Endothelial cell (in vitro differentiated cells): ENCODE measurements around the gene ARMH4. TPM values are rescaled to one million over a fixed set of nuclear protein-coding genes. Genes with fewer than 3 reads are reported as not detected.

Experiments used
- DNase-seq: peaks from one replicate; pipeline ENCODE4 v3.0.0; 2021; ENCODE audit warnings: low spot score
- H3K27ac Mint-ChIP-seq: one replicate; pipeline ENCODE4 v1.8.0; 2021; ENCODE audit warnings: mixed read lengths, inconsistent platforms; ENCODE audit not compliant: unreplicated experiment
- H3K27me3 Mint-ChIP-seq: one replicate; pipeline ENCODE4 v1.8.0; 2021; ENCODE audit warnings: mild to moderate bottlenecking, moderate library complexity, mixed read lengths, inconsistent platforms; ENCODE audit not compliant: unreplicated experiment
- H3K36me3 Mint-ChIP-seq: one replicate; pipeline ENCODE4 v1.8.0; 2021; ENCODE audit warnings: mild to moderate bottlenecking, low read depth, mixed read lengths, inconsistent platforms; ENCODE audit not compliant: unreplicated experiment
- H3K4me1 Mint-ChIP-seq: one replicate; pipeline ENCODE4 v1.8.0; 2021; ENCODE audit warnings: mild to moderate bottlenecking, mixed read lengths, inconsistent platforms; ENCODE audit not compliant: unreplicated experiment
- H3K4me3 Mint-ChIP-seq: one replicate; pipeline ENCODE4 v1.8.0; 2021; ENCODE audit warnings: mild to moderate bottlenecking, mixed read lengths, inconsistent platforms; ENCODE audit not compliant: unreplicated experiment
- H3K9me3 Mint-ChIP-seq: one replicate; pipeline ENCODE4 v1.8.0; 2021; ENCODE audit warnings: mixed read lengths, inconsistent platforms; ENCODE audit not compliant: unreplicated experiment
- long read RNA-seq: library from polyadenylated mRNA; unstranded; transcript quantifications from one replicate; pipeline ENCODE4 v2.0.0, GENCODE V29; 2020; ENCODE audit not compliant: unreplicated experiment
- total RNA-seq: library from RNA; stranded (reverse); fragmentation: NEBNext Ultra II Directional; extraction: Animal tissue kit (Norgen Biotek cat#: 25700); gene quantifications from one replicate; pipeline ENCODE4 v1.2.1, GENCODE V29; 2021; ENCODE audit not compliant: unreplicated experiment
- TF ChIP-seq, protein P1 (sequence below): fragments of 200-600 bp; sonication (generic); IDR thresholded peaks from one replicate; pipeline ENCODE4 v1.5.0; 2021; ENCODE audit warnings: antibody characterized with exemption; ENCODE audit not compliant: unreplicated experiment

The ARMH4 gene
- 10.5 TPM for total RNA-seq
- long read RNA-seq, partial matches to known transcripts: 5 of 6 reads
- long read RNA-seq, other reads (novel, unspliced or antisense): 0 of 6 reads

- DNase-seq: peak; percentile 75
- TF ChIP-seq, protein P1, sequence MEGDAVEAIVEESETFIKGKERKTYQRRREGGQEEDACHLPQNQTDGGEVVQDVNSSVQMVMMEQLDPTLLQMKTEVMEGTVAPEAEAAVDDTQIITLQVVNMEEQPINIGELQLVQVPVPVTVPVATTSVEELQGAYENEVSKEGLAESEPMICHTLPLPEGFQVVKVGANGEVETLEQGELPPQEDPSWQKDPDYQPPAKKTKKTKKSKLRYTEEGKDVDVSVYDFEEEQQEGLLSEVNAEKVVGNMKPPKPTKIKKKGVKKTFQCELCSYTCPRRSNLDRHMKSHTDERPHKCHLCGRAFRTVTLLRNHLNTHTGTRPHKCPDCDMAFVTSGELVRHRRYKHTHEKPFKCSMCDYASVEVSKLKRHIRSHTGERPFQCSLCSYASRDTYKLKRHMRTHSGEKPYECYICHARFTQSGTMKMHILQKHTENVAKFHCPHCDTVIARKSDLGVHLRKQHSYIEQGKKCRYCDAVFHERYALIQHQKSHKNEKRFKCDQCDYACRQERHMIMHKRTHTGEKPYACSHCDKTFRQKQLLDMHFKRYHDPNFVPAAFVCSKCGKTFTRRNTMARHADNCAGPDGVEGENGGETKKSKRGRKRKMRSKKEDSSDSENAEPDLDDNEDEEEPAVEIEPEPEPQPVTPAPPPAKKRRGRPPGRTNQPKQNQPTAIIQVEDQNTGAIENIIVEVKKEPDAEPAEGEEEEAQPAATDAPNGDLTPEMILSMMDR: no peak
- peaks cover 10% of the 10 kb centered on the region for H3K4me1 Mint-ChIP-seq
- peaks cover 3% of the 10 kb centered on the region for H3K27me3 Mint-ChIP-seq
- H3K27ac Mint-ChIP-seq: no peak within 1 kb of the TSS
- H3K9me3 Mint-ChIP-seq: no peaks in the 10 kb centered on the region
- no peaks in the 10 kb centered on the region for H3K36me3 Mint-ChIP-seq
- peak within 1 kb of the TSS; percentile 90 for H3K4me3 Mint-ChIP-seq
Measured at GRCh38 chr14:58152014-58152857, at the start of gene ARMH4. TSS of gene ARMH4 (minus strand) at chr14:58152213. CDS start at chr14:58139358, 12,855 bp downstream.

DNA sequence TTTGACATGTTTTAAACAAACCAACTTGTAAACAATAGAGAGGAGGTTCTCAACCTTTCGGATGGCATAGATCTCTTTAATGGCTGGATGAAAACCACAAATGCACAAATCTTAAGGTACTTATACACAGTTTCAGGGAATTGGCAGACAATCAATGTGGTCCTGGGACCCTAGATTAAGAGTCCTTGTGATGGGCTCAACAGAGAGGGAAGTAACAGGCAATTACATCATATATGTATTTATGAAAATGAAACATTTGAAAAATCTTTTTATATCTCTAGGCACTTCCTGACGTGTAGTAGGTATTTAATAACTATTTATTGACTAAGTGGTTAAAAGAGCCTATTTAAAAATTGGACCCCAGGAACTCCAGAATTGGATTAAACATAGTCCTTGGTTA, 48.8 kb upstream of the ARMH4 start:
- Mint-ChIP-seq H3K27ac (peak overlapping the region; percentile 80), H3K27me3 (peaks cover 4% of the 10 kb centered on the region), H3K36me3 (peaks cover 3% of the 10 kb centered on the region), H3K4me1 (peaks cover 12% of the 10 kb centered on the region), H3K4me3 (peak overlapping the region; percentile 94), H3K9me3 (no peaks in the 10 kb centered on the region)
- TF ChIP-seq, protein P1: no peak
- DNase-seq: no peak

DNA sequence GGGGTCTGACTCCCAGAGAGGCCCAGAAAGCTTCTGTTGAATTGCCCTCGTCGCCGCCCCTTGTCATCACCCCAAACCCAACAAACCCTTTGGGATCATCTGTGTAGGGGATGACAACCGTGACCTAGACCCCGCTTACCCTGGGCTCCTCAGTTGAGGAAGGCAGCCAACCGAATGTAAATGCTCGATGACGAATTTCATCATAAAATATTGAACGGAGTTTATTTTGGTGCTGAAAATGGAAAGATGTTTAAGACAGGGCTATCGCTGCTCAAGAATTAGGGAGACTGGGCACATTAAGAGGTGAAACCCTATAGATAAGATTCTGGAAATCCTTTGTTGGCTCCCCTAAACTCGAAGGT, 48.4 kb upstream of the ARMH4 start:
- TF ChIP-seq, protein P1: no peak
- peak overlapping the region; percentile 80 for H3K27ac Mint-ChIP-seq
- peaks cover 12% of the 10 kb centered on the region for H3K4me1 Mint-ChIP-seq
- no peaks in the 10 kb centered on the region for H3K9me3 Mint-ChIP-seq
- H3K4me3 Mint-ChIP-seq: peak overlapping the region; percentile 94
- H3K27me3 Mint-ChIP-seq: peaks cover 4% of the 10 kb centered on the region
- no peak for DNase-seq
- peaks cover 3% of the 10 kb centered on the region for H3K36me3 Mint-ChIP-seq

GRCh38 chr14:58199726-58200479, 47.9 kb upstream of the ARMH4 start, which contains the start of gene ACTR10:
TSS of gene ACTR10 (plus strand) at chr14:58200149. CDS start at chr14:58200218, 69 bp downstream.
- Mint-ChIP-seq H3K9me3 (no peaks in the 10 kb centered on the region), H3K4me1 (peaks cover 12% of the 10 kb centered on the region), H3K27me3 (peaks cover 4% of the 10 kb centered on the region), H3K4me3 (peak within 1 kb of the TSS; percentile 94), H3K27ac (peak within 1 kb of the TSS; percentile 80), H3K36me3 (peaks cover 3% of the 10 kb centered on the region)
- TF ChIP-seq, protein P1: no peak
- peak; percentile 78 for DNase-seq
